ENCODE data around the gene EXOC7. TPM values are rescaled to one million over a fixed set of nuclear protein-coding genes. Genes with fewer than 3 reads are reported as not detected.

The EXOC7 gene
- total RNA-seq, 2 experiments from 2014 or later = 132 to 137 TPM

GRCh38 chr17:76095943-76096342 lies 7.6 kb downstream of the EXOC7 start:
- Mint-ChIP-seq H3K4me1 (peaks cover 2% of the 10 kb centered on the region), H3K36me3 (peaks cover 34% of the 10 kb centered on the region), H3K27me3 (no peaks in the 10 kb centered on the region), H3K27ac (no peak overlapping the region), H3K9me3 (ENCODE audit: low read depth) (no peaks in the 10 kb centered on the region), H3K4me3 (no peak overlapping the region)
- CTCF ChIA-PET = interaction anchor here (1.0 to 1.4 kb wide), 2 partner anchors 8 to 12 kb away, joined by 3 to 4 read pairs; partner anchors contain the start of gene EXOC7
- ATAC-seq (no peak), DNase-seq (no peak)

- CTCF ChIA-PET = interaction anchor here (0.5 to 1.5 kb wide), 3 partner anchors 9 to 79 kb away, joined by 3 to 6 read pairs (median 3); no protein-coding TSS in a partner anchor
- H3K36me3 Mint-ChIP-seq = peaks cover 26% of the 10 kb centered on the region
- DNase-seq = no peak
- H3K9me3 Mint-ChIP-seq (ENCODE audit: low read depth) = no peaks in the 10 kb centered on the region
- H3K4me1 Mint-ChIP-seq = no peaks in the 10 kb centered on the region
- no peak overlapping the region for H3K27ac Mint-ChIP-seq
- H3K4me3 Mint-ChIP-seq = no peak overlapping the region
- no peak for ATAC-seq
- H3K27me3 Mint-ChIP-seq = no peaks in the 10 kb centered on the region
These were observed 9.5 kb downstream of the EXOC7 start for GRCh38 chr17:76094046-76094445.

GRCh38 chr17:76092526-76093413 lies 10.8 kb downstream of the EXOC7 start:
- ATAC-seq (no peak), DNase-seq (no peak)
- Mint-ChIP-seq H3K4me3 (no peak overlapping the region), H3K9me3 (ENCODE audit: low read depth) (no peaks in the 10 kb centered on the region), H3K36me3 (peaks cover 24% of the 10 kb centered on the region), H3K27me3 (no peaks in the 10 kb centered on the region), H3K27ac (no peak overlapping the region), H3K4me1 (no peaks in the 10 kb centered on the region)
- CTCF ChIA-PET = interaction anchor here (0.6 to 1.4 kb wide), 5 partner anchors 13 to 79 kb away, joined by 3 to 5 read pairs (median 4); no protein-coding TSS in a partner anchor

GRCh38 chr17:76091526-76092286 lies 11.9 kb downstream of the EXOC7 start:
- no peaks in the 10 kb centered on the region for H3K27me3 Mint-ChIP-seq
- no peak overlapping the region for H3K4me3 Mint-ChIP-seq
- CTCF ChIA-PET = interaction anchor here (1.2 kb wide), 1 partner anchor 78 kb away, joined by 5 read pairs; no protein-coding TSS in a partner anchor
- no peak for DNase-seq
- peak overlapping the region; percentile 1 for H3K27ac Mint-ChIP-seq
- no peaks in the 10 kb centered on the region for H3K9me3 Mint-ChIP-seq (ENCODE audit: low read depth)
- H3K36me3 Mint-ChIP-seq = peaks cover 17% of the 10 kb centered on the region
- no peaks in the 10 kb centered on the region for H3K4me1 Mint-ChIP-seq
- no peak for ATAC-seq

GRCh38 chr17:76090517-76091129 lies 13.0 kb downstream of the EXOC7 start:
- Mint-ChIP-seq H3K4me3 (no peak overlapping the region), H3K4me1 (no peaks in the 10 kb centered on the region), H3K27ac (no peak overlapping the region), H3K27me3 (no peaks in the 10 kb centered on the region), H3K9me3 (ENCODE audit: low read depth) (no peaks in the 10 kb centered on the region), H3K36me3 (peaks cover 12% of the 10 kb centered on the region)
- no peak for DNase-seq
- ATAC-seq = no peak
- CTCF ChIA-PET = interaction anchor here (0.5 to 1.0 kb wide), 2 partner anchors 13 to 31 kb away, joined by 3 read pairs; partner anchors contain the start of gene EXOC7

GRCh38 chr17:76089680-76090516 lies 13.7 kb downstream of the EXOC7 start:
- no peak overlapping the region for H3K27ac Mint-ChIP-seq
- CTCF ChIA-PET = interaction anchor here (1.0 kb wide), 2 partner anchors 14 to 81 kb away, joined by 3 to 4 read pairs; partner anchors contain the start of gene EXOC7
- H3K36me3 Mint-ChIP-seq = peaks cover 11% of the 10 kb centered on the region

GRCh38 chr17:76088868-76089576 lies 14.6 kb downstream of the EXOC7 start:
- Mint-ChIP-seq H3K27ac (peak overlapping the region; percentile 52), H3K9me3 (ENCODE audit: low read depth) (no peaks in the 10 kb centered on the region), H3K4me1 (no peaks in the 10 kb centered on the region), H3K4me3 (no peak overlapping the region), H3K36me3 (peaks cover 14% of the 10 kb centered on the region), H3K27me3 (no peaks in the 10 kb centered on the region)
- CTCF ChIA-PET = interaction anchor here (1.0 to 1.9 kb wide), 2 partner anchors 75 to 80 kb away, joined by 4 read pairs; no protein-coding TSS in a partner anchor
- DNase-seq (no peak), ATAC-seq (no peak)

More at GRCh38 chr17:76089680-76090516, 13.7 kb downstream of the EXOC7 start:
- no peak for ATAC-seq
- no peak overlapping the region for H3K4me3 Mint-ChIP-seq
- H3K4me1 Mint-ChIP-seq = no peaks in the 10 kb centered on the region
- H3K9me3 Mint-ChIP-seq (ENCODE audit: low read depth) = no peaks in the 10 kb centered on the region
- no peak for DNase-seq
- H3K27me3 Mint-ChIP-seq = no peaks in the 10 kb centered on the region

- Mint-ChIP-seq H3K27ac (no peak overlapping the region), H3K9me3 (ENCODE audit: low read depth) (no peaks in the 10 kb centered on the region), H3K4me3 (no peak overlapping the region), H3K27me3 (no peaks in the 10 kb centered on the region), H3K36me3 (peaks cover 10% of the 10 kb centered on the region), H3K4me1 (no peaks in the 10 kb centered on the region)
- ATAC-seq = no peak
- no peak for DNase-seq
- CTCF ChIA-PET = interaction anchor here (1.9 kb wide), 1 partner anchor 74 kb away, joined by 4 read pairs; no protein-coding TSS in a partner anchor
These were observed 15.3 kb downstream of the EXOC7 start for GRCh38 chr17:76088041-76088867.

GRCh38 chr17:76087531-76087930 lies 16.1 kb downstream of the EXOC7 start:
- Mint-ChIP-seq H3K27me3 (no peaks in the 10 kb centered on the region), H3K36me3 (peaks cover 10% of the 10 kb centered on the region), H3K9me3 (ENCODE audit: low read depth) (no peaks in the 10 kb centered on the region), H3K27ac (no peak overlapping the region), H3K4me1 (no peaks in the 10 kb centered on the region), H3K4me3 (no peak overlapping the region)
- DNase-seq = no peak
- CTCF ChIA-PET = interaction anchor here (1.9 kb wide), 1 partner anchor 74 kb away, joined by 4 read pairs; no protein-coding TSS in a partner anchor
- ATAC-seq = no peak

GRCh38 chr17:76086384-76086783 lies 17.2 kb downstream of the EXOC7 start:
- H3K36me3 Mint-ChIP-seq = peaks cover 10% of the 10 kb centered on the region
- no peaks in the 10 kb centered on the region for H3K27me3 Mint-ChIP-seq
- H3K9me3 Mint-ChIP-seq (ENCODE audit: low read depth) = no peaks in the 10 kb centered on the region
- no peak for ATAC-seq
- no peak for DNase-seq
- CTCF ChIA-PET = no interaction called here
- no peaks in the 10 kb centered on the region for H3K4me1 Mint-ChIP-seq
- H3K4me3 Mint-ChIP-seq = no peak overlapping the region
- no peak overlapping the region for H3K27ac Mint-ChIP-seq

GRCh38 chr17:76085731-76086366 lies 17.7 kb downstream of the EXOC7 start:
- H3K27me3 Mint-ChIP-seq = no peaks in the 10 kb centered on the region
- ATAC-seq (no peak), DNase-seq (no peak)
- H3K4me3 Mint-ChIP-seq = no peak overlapping the region
- no peaks in the 10 kb centered on the region for H3K9me3 Mint-ChIP-seq (ENCODE audit: low read depth)
- no peak overlapping the region for H3K27ac Mint-ChIP-seq
- no peaks in the 10 kb centered on the region for H3K4me1 Mint-ChIP-seq
- CTCF ChIA-PET = interaction anchor here (0.6 kb wide), 1 partner anchor 72 kb away, joined by 3 read pairs; no protein-coding TSS in a partner anchor
- peaks cover 10% of the 10 kb centered on the region for H3K36me3 Mint-ChIP-seq

Data from activated CD8-positive, alpha-beta memory T cell treated with anti-CD3 and anti-CD28 coated beads, Interleukin-2, amount 10 ng/mL, durations not matched to agents 7 days and 5 days (primary cell).